KMS-11 (cell line): Measurements from ENCODE around the gene ZNF71.

Experiments
- H2AFZ ChIP-seq: fragments of 200-600 bp; sonication (generic); 2 replicates; pipeline ENCODE4 v1.6.1; 2016; ENCODE audit warnings: antibody characterized with exemption, mixed run types, low read depth
- H3K27ac ChIP-seq: fragments of 200-600 bp; sonication (generic); 2 replicates; pipeline ENCODE4 v1.6.1; 2016; ENCODE audit warnings: mild to moderate bottlenecking, mixed run types
- H3K27me3 ChIP-seq: fragments of 200-600 bp; sonication (generic); 2 replicates; pipeline ENCODE4 v1.6.1; 2017; ENCODE audit warnings: mild to moderate bottlenecking, low read depth, mixed run types, moderate library complexity; ENCODE audit not compliant: insufficient read depth
- H3K36me3 ChIP-seq: fragments of 200-600 bp; sonication (generic); 2 replicates; pipeline ENCODE4 v1.6.1; 2017; ENCODE audit warnings: mild to moderate bottlenecking, mixed run types; ENCODE audit not compliant: insufficient read depth
- H3K4me1 ChIP-seq: fragments of 200-600 bp; sonication (generic); 2 replicates; pipeline ENCODE4 v1.6.1; 2016; ENCODE audit warnings: mild to moderate bottlenecking, low read depth, mixed run types; ENCODE audit not compliant: poor library complexity, severe bottlenecking
- H3K4me2 ChIP-seq: fragments of 200-600 bp; sonication (generic); 2 replicates; pipeline ENCODE4 v1.7.0; 2016; ENCODE audit warnings: mild to moderate bottlenecking, mixed run types
- H3K4me3 ChIP-seq: fragments of 200-600 bp; sonication (generic); IDR thresholded peaks from 2 replicates; pipeline ENCODE4 v1.6.1; 2017; ENCODE audit warnings: low read depth, low read length, mixed read lengths; ENCODE audit not compliant: insufficient read depth
- H3K79me2 ChIP-seq: fragments of 200-600 bp; sonication (generic); 2 replicates; pipeline ENCODE4 v1.6.1; 2016; ENCODE audit warnings: low read depth, mixed run types; ENCODE audit not compliant: insufficient read depth
- H3K9ac ChIP-seq: fragments of 200-600 bp; sonication (generic); 2 replicates; pipeline ENCODE4 v1.6.1; 2016; ENCODE audit warnings: mild to moderate bottlenecking, mixed run types
- H4K20me1 ChIP-seq: fragments of 200-600 bp; sonication (generic); 2 replicates; pipeline ENCODE4 v1.6.1; 2016; ENCODE audit warnings: mild to moderate bottlenecking, mixed run types; ENCODE audit not compliant: insufficient read depth
- TF ChIP-seq, protein P1 (sequence below): fragments of 200-600 bp; sonication (generic); conservative IDR thresholded peaks from 2 replicates; pipeline ENCODE4 v1.6.1; 2017; ENCODE audit warnings: low read depth, mild to moderate bottlenecking, antibody characterized with exemption, low read length, moderate library complexity, mixed read lengths

Gene ZNF71

DNA sequence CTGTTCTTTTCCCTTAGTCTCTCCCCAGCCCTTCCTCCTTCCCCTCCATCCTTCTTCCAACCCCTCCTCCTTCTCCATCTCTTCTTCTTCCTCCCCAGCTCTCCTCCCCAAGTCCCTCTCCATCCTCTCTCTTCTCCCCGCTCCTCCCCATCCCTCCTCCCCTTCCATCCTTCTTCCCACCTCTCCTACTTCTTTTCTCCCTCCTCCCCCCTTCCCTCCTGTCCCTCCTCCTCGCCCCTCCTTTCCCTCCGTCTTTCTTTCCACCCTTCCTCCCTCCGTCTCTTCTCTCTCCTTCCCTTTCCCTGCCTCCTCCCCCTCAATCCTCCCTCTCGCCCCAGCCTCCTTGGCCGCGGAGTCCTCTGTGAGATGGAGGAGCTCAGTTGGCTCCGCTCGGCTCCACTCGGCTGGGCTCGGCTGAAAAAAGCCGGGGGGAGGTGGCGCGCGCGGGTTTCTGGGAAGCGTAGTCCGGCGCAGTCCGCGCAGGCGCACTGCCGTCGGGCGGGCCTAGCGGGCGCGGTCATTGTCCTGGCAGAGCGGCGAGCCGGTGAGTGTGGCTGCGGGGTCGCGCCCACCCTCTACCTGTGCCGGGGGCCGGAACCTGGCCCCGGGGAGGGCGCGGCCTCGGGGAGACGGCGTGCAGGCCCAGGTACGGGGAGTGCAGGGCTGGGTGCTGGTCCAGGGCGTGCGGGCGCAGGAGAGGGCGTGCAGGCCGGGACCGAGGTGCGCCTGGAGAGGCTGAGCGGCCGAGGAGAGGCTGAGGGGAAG, at the start of gene ZNF71:
Gene ZNF71 (plus strand): TSS at position 520 of the 765 bp plus-strand sequence. CDS start 6,257 bp downstream, outside the sequence.
- peak within 1 kb of the TSS; percentile 57 for H3K4me2 ChIP-seq
- H3K9ac ChIP-seq = peak within 1 kb of the TSS; percentile 54
- no peaks in the 10 kb centered on the region for H3K4me1 ChIP-seq
- TF ChIP-seq, protein P1, sequence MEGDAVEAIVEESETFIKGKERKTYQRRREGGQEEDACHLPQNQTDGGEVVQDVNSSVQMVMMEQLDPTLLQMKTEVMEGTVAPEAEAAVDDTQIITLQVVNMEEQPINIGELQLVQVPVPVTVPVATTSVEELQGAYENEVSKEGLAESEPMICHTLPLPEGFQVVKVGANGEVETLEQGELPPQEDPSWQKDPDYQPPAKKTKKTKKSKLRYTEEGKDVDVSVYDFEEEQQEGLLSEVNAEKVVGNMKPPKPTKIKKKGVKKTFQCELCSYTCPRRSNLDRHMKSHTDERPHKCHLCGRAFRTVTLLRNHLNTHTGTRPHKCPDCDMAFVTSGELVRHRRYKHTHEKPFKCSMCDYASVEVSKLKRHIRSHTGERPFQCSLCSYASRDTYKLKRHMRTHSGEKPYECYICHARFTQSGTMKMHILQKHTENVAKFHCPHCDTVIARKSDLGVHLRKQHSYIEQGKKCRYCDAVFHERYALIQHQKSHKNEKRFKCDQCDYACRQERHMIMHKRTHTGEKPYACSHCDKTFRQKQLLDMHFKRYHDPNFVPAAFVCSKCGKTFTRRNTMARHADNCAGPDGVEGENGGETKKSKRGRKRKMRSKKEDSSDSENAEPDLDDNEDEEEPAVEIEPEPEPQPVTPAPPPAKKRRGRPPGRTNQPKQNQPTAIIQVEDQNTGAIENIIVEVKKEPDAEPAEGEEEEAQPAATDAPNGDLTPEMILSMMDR = no peak
- no peaks in the 10 kb centered on the region for H4K20me1 ChIP-seq
- peak within 1 kb of the TSS; percentile 88 for H2AFZ ChIP-seq
- no peaks in the 10 kb centered on the region for H3K27me3 ChIP-seq
- no peak within 1 kb of the TSS for H3K27ac ChIP-seq
- no peak within 1 kb of the TSS for H3K4me3 ChIP-seq
- no peaks in the 10 kb centered on the region for H3K36me3 ChIP-seq
- H3K79me2 ChIP-seq = peaks cover 5% of the 10 kb centered on the region; the same call in 1 of the 2 replicates

DNA sequence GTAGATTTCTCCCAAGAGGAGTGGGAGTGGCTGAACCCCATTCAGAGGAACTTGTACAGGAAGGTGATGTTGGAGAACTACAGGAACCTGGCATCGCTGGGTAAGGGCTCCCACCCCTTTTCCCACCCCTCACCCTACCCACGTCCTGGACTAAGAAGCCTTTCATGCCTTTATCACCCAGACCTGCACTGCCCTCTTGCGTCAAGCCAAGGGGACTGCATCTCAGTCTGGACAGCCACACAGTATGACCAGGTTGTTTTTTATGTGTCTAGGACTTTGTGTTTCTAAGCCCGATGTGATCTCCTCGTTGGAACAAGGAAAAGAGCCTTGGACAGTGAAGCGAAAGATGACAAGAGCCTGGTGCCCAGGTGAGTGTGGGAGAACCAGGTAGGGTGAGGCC, 47.6 kb upstream of the ZNF71 start:
- TF ChIP-seq, protein P1 = no peak
- Histone ChIP-seq H3K27ac (no peak overlapping the region), H4K20me1 (no peaks in the 10 kb centered on the region), H2AFZ (no peak overlapping the region), H3K4me2 (no peak overlapping the region), H3K27me3 (no peaks in the 10 kb centered on the region), H3K79me2 (no peaks in the 10 kb centered on the region), H3K36me3 (peaks cover 22% of the 10 kb centered on the region; the same call in 1 of the 2 replicates), H3K4me1 (no peaks in the 10 kb centered on the region), H3K9ac (no peak overlapping the region), H3K4me3 (no peak overlapping the region)

DNA sequence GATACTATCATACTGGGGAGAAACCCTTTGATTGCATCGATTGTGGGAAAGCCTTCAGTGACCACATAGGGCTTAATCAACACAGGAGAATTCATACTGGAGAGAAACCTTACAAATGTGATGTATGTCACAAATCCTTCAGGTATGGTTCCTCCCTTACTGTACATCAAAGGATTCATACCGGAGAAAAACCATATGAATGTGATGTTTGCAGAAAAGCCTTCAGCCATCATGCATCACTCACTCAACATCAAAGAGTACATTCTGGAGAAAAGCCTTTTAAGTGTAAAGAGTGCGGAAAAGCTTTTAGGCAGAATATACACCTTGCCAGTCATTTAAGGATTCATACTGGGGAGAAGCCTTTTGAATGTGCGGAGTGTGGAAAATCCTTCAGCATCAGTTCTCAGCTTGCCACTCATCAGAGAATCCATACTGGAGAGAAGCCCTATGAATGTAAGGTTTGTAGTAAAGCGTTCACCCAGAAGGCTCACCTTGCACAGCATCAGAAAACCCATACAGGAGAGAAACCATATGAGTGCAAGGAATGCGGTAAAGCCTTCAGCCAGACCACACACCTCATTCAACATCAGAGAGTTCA, 40.7 kb upstream of the ZNF71 start:
- TF ChIP-seq, protein P1 = no peak
- H3K9ac ChIP-seq = no peak overlapping the region

DNA sequence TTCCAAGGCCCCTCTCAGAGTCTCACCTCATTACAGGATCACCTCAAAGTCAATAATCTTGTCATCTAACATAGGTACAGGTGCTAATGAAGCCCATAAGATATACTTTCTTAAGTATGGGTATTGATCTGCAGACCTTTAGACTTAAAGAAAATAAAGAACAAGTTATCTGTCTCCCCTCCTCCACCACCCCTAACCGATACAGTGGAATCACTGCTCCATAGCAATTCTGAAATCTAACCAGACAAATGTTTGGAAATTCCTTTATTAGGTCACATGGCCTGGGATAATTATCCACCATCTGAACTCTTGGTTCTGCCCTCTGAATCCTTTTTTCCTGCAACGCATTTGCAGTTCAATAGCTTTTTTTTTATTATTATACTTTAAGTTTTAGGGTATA, 32.3 kb upstream of the ZNF71 start:
- TF ChIP-seq, protein P1 = no peak

More for the DNA sequence above, 40.7 kb upstream of the ZNF71 start:
- Histone ChIP-seq H2AFZ (no peak overlapping the region), H3K27ac (no peak overlapping the region), H4K20me1 (no peaks in the 10 kb centered on the region), H3K4me3 (no peak overlapping the region), H3K79me2 (no peaks in the 10 kb centered on the region), H3K27me3 (no peaks in the 10 kb centered on the region), H3K36me3 (0 out of 2 replicates have a peak, but pooled peaks cover 14% of the 10 kb centered on the region), H3K4me2 (no peak overlapping the region), H3K4me1 (no peaks in the 10 kb centered on the region)

More for the DNA sequence above, 32.3 kb upstream of the ZNF71 start:
- Histone ChIP-seq H3K4me1 (no peaks in the 10 kb centered on the region), H3K36me3 (no peaks in the 10 kb centered on the region), H4K20me1 (no peaks in the 10 kb centered on the region), H3K79me2 (no peaks in the 10 kb centered on the region), H3K27ac (no peak overlapping the region), H2AFZ (no peak overlapping the region), H3K4me3 (no peak overlapping the region), H3K9ac (no peak overlapping the region), H3K27me3 (no peaks in the 10 kb centered on the region), H3K4me2 (no peak overlapping the region)
